ENCODE data around the gene ITM2B.
"Not testable (repeated sequence)": the region's sequence is repeated elsewhere in the genome, so short reads cannot be mapped to it uniquely, and the experiment has no call there.

Gene ITM2B

GRCh38 chr13:48210178-48210577 is 22.8 kb upstream of the ITM2B start:
- Histone ChIP-seq H3K27me3 (ENCODE audit: control insufficient read depth, insufficient read depth, low read length) (no peaks in the 10 kb centered on the region), H3K9me3 (ENCODE audit: control insufficient read depth, insufficient read depth, low read length) (no peaks in the 10 kb centered on the region), H3K4me3 (ENCODE audit: low read depth, low read length) (no peak overlapping the region), H3K9ac (ENCODE audit: low read depth, low read length) (no peak overlapping the region), H3K36me3 (ENCODE audit: control insufficient read depth, insufficient read depth, low read length) (no peaks in the 10 kb centered on the region), H3K4me1 (ENCODE audit: control insufficient read depth, insufficient read depth, low read length) (no peaks in the 10 kb centered on the region)

GRCh38 chr13:48214519-48215121 is 18.4 kb upstream of the ITM2B start:
- Histone ChIP-seq H3K36me3 (ENCODE audit: control insufficient read depth, insufficient read depth, low read length) (no peaks in the 10 kb centered on the region), H3K9ac (ENCODE audit: low read depth, low read length) (no peak overlapping the region), H3K9me3 (ENCODE audit: control insufficient read depth, insufficient read depth, low read length) (no peaks in the 10 kb centered on the region), H3K4me3 (ENCODE audit: low read depth, low read length) (no peak overlapping the region), H3K27me3 (ENCODE audit: control insufficient read depth, insufficient read depth, low read length) (no peaks in the 10 kb centered on the region), H3K4me1 (ENCODE audit: control insufficient read depth, insufficient read depth, low read length) (no peaks in the 10 kb centered on the region)

DNA sequence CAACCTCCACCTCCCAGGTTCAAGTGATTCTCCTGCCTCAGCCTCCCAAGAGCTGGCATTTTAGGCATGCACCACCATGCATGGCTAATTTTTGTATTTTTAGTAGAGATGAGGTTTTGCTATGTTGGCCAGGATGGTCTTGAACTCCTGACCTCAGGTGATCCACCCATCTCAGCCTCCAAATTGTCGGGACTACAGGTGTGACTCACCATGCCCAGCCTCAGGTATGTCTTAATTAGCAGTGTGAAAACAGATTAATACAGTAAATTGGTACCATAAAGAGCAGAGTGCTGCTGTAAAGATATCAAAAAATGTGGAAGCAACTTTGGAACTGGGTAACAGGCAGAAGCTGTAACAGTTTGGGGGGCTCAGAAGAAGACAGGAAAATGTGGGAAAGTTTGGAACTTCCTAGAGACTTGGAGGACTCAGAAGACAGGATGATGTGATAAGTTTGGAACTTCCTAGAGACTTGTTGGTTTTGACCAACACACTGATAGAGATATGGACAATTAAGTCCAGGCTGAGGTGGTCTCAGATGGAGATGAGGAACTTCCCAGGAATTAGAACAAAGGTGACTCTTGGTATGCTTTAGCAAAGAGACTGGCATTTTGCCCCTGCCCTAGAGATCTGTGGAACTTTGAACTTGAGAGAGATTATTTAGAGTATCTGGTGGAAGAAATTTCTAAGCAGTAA is 17.3 kb upstream of the ITM2B start:
- H3K9ac ChIP-seq (ENCODE audit: low read depth, low read length); H3K36me3 ChIP-seq (ENCODE audit: control insufficient read depth, insufficient read depth, low read length); H3K4me1 ChIP-seq (ENCODE audit: control insufficient read depth, insufficient read depth, low read length); H3K4me3 ChIP-seq (ENCODE audit: low read depth, low read length); H3K9me3 ChIP-seq (ENCODE audit: control insufficient read depth, insufficient read depth, low read length); H3K27me3 ChIP-seq (ENCODE audit: control insufficient read depth, insufficient read depth, low read length): not testable (repeated sequence)

DNA sequence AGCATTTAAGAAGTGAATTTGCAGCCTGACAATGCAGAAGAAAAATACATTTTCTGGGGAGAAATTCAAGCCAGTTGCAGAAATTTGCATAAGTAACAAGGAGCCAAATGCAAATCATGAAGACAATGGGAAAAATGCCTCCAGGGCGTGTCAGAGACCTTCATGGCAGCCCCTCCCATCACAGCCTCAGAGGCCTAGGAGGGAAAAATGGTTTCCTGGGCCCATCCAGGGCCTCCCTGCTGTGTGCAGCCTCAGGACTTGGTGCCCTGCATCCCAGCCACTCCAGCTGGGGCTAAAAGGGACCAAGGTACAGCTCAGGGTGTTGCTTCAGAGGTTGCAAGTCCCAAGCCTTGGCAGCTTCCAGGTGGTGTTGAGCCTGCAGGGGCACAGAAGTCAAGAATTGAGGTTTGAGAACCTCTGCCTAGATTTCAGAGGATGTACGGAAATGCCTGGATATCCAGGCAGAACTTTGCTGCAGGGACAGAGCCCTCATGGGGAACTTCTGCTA is 16.7 kb upstream of the ITM2B start:
- Histone ChIP-seq H3K9ac (ENCODE audit: low read depth, low read length) (no peak overlapping the region), H3K27me3 (ENCODE audit: control insufficient read depth, insufficient read depth, low read length) (no peaks in the 10 kb centered on the region), H3K9me3 (ENCODE audit: control insufficient read depth, insufficient read depth, low read length) (no peaks in the 10 kb centered on the region), H3K36me3 (ENCODE audit: control insufficient read depth, insufficient read depth, low read length) (no peaks in the 10 kb centered on the region), H3K4me3 (ENCODE audit: low read depth, low read length) (no peak overlapping the region), H3K4me1 (ENCODE audit: control insufficient read depth, insufficient read depth, low read length) (no peaks in the 10 kb centered on the region)

- no peak overlapping the region for H3K9ac ChIP-seq (ENCODE audit: low read depth, low read length)
- no peaks in the 10 kb centered on the region for H3K27me3 ChIP-seq (ENCODE audit: control insufficient read depth, insufficient read depth, low read length)
- H3K4me3 ChIP-seq (ENCODE audit: low read depth, low read length) = no peak overlapping the region
- H3K9me3 ChIP-seq (ENCODE audit: control insufficient read depth, insufficient read depth, low read length) = no peaks in the 10 kb centered on the region
- H3K4me1 ChIP-seq (ENCODE audit: control insufficient read depth, insufficient read depth, low read length) = no peaks in the 10 kb centered on the region
- H3K36me3 ChIP-seq (ENCODE audit: control insufficient read depth, insufficient read depth, low read length) = no peaks in the 10 kb centered on the region
These were observed 12.4 kb upstream of the ITM2B start for GRCh38 chr13:48220592-48220980.

DNA sequence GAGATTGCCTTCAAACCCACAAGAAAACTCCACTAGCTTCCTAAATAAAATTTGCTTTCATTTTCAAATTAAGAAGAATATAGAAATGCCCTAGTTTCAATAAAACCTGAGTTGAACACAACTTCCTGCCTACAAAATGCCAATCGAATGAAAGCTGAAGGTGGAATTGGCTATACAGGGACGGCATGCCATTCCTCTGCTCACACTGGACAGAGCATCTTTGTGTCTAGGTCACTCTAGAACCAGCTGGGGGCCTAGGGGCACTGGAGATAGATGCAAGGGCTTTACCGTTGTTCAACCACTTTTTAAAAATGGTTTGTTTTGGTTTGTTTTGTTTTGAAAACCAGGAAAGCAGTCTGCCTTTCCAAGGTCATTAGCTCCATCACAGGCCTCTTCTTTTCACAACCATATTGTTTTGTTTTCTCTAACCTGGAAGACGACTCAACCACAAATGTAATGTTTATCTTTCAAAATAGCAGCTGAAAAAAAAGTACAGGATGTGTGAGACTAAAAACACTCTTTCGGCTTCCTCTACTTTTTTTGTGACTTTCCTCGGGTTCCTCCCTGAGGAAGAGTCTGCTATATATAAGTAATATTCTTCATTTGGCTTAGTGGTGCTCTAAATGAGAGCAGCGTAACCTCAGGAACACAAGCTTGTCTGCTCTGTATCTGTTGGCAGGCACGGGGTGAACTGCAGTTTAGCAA is 11.9 kb upstream of the ITM2B start:
- no peaks in the 10 kb centered on the region for H3K36me3 ChIP-seq (ENCODE audit: control insufficient read depth, insufficient read depth, low read length)
- H3K4me3 ChIP-seq (ENCODE audit: low read depth, low read length) = no peak overlapping the region
- H3K4me1 ChIP-seq (ENCODE audit: control insufficient read depth, insufficient read depth, low read length) = no peaks in the 10 kb centered on the region
- no peak overlapping the region for H3K9ac ChIP-seq (ENCODE audit: low read depth, low read length)
- no peaks in the 10 kb centered on the region for H3K27me3 ChIP-seq (ENCODE audit: control insufficient read depth, insufficient read depth, low read length)
- no peaks in the 10 kb centered on the region for H3K9me3 ChIP-seq (ENCODE audit: control insufficient read depth, insufficient read depth, low read length)

DNA sequence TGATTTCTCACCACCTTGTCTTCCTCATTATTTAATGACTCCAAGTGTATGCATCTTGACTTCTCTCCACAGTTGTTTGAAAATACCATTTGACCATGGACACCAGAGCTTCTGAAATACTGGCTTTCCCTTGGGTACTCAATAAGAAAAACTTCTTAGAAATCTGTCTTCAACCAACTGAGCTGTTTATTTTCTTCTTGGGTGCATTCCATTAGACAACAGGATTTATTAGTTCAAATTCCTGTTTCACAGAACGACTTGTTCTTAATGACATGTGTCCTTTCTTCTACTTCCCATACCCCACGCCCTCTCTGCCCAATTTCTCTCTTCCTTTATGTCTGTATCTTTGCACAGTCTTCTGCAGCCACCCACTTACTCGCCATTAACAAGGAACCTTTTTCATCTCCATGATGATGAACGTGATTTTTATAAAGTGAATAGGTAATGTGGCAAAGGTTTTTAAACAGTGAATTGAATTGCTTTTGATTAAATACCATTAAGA is 11.3 kb upstream of the ITM2B start:
- Histone ChIP-seq H3K4me1 (ENCODE audit: control insufficient read depth, insufficient read depth, low read length) (no peaks in the 10 kb centered on the region), H3K27me3 (ENCODE audit: control insufficient read depth, insufficient read depth, low read length) (no peaks in the 10 kb centered on the region), H3K9ac (ENCODE audit: low read depth, low read length) (no peak overlapping the region), H3K36me3 (ENCODE audit: control insufficient read depth, insufficient read depth, low read length) (no peaks in the 10 kb centered on the region), H3K4me3 (ENCODE audit: low read depth, low read length) (no peak overlapping the region), H3K9me3 (ENCODE audit: control insufficient read depth, insufficient read depth, low read length) (no peaks in the 10 kb centered on the region)

GRCh38 chr13:48222358-48223301 is 10.4 kb upstream of the ITM2B start:
- H3K4me1 ChIP-seq (ENCODE audit: control insufficient read depth, insufficient read depth, low read length) = no peaks in the 10 kb centered on the region
- no peaks in the 10 kb centered on the region for H3K36me3 ChIP-seq (ENCODE audit: control insufficient read depth, insufficient read depth, low read length)
- H3K27me3 ChIP-seq (ENCODE audit: control insufficient read depth, insufficient read depth, low read length) = no peaks in the 10 kb centered on the region
- H3K4me3 ChIP-seq (ENCODE audit: low read depth, low read length) = no peak overlapping the region
- no peak overlapping the region for H3K9ac ChIP-seq (ENCODE audit: low read depth, low read length)
- H3K9me3 ChIP-seq (ENCODE audit: control insufficient read depth, insufficient read depth, low read length) = no peaks in the 10 kb centered on the region

DNA sequence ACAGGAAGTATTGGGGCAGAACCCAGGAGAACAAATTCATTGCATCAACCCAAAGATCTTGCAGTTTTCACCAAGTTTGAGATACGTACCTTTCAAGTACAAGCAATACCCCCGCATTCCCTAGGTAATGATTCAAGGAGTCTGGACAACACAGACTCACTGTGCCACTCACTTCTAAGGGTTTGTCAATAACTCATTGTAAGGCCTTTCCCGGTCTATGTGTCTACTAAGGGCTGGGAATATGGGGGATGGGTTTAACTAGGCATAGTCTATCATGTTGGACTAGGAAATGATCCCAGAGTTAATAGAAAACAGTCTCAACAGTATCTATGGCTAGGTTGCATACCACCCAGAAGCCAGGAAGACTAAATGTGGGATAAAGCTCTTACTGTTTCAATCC is 8.3 kb upstream of the ITM2B start:
- no peak overlapping the region for H3K9ac ChIP-seq (ENCODE audit: low read depth, low read length)
- H3K27me3 ChIP-seq (ENCODE audit: control insufficient read depth, insufficient read depth, low read length) = no peaks in the 10 kb centered on the region
- H3K4me1 ChIP-seq (ENCODE audit: control insufficient read depth, insufficient read depth, low read length) = no peaks in the 10 kb centered on the region
- H3K9me3 ChIP-seq (ENCODE audit: control insufficient read depth, insufficient read depth, low read length) = no peaks in the 10 kb centered on the region
- H3K4me3 ChIP-seq (ENCODE audit: low read depth, low read length) = no peak overlapping the region
- no peaks in the 10 kb centered on the region for H3K36me3 ChIP-seq (ENCODE audit: control insufficient read depth, insufficient read depth, low read length)

DNA sequence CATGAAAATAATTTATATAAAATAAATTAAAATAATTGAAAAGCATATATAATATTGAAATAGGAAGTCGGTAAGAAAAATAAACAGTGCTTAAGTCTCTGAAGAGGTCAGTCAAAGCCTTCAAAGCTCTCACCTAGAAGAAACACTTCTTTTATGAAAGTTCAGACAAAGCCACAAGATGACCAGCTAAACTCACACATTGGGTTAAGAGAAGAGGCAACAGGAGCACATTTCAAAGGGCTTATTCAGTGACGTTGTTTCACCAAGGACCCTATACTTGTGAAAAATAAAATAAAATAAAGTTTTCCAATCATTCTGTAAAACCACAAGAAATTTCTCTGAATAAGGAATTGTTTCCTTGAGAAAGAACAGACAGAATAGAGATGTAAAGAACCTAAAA is 2.5 kb upstream of the ITM2B start:
- H3K36me3 ChIP-seq (ENCODE audit: control insufficient read depth, insufficient read depth, low read length) = no peaks in the 10 kb centered on the region
- H3K9ac ChIP-seq (ENCODE audit: low read depth, low read length) = no peak overlapping the region
- no peaks in the 10 kb centered on the region for H3K27me3 ChIP-seq (ENCODE audit: control insufficient read depth, insufficient read depth, low read length)
- H3K4me3 ChIP-seq (ENCODE audit: low read depth, low read length) = no peak overlapping the region
- no peaks in the 10 kb centered on the region for H3K9me3 ChIP-seq (ENCODE audit: control insufficient read depth, insufficient read depth, low read length)
- H3K4me1 ChIP-seq (ENCODE audit: control insufficient read depth, insufficient read depth, low read length) = peaks cover 5% of the 10 kb centered on the region

DNA sequence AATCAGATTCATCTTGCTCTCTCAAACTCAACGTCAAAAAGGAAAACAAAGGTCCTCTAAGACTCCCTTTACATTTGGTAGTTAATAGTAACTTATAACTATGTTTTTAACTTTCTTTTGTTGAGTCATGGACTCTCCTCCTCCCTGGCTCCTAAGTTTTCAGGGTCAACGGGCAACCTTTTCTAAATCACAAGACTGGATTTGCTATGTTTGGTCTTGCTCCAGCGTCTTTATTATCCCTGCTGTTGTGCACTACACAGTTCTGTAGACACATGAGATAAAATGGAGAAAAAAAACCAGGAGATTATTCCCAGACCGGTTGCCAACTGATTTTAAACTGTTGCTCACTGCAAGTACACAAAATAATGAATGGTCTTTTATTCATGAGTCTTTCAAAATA is 1.9 kb upstream of the ITM2B start:
- Histone ChIP-seq H3K4me1 (ENCODE audit: control insufficient read depth, insufficient read depth, low read length) (peaks cover 5% of the 10 kb centered on the region), H3K9me3 (ENCODE audit: control insufficient read depth, insufficient read depth, low read length) (no peaks in the 10 kb centered on the region), H3K27me3 (ENCODE audit: control insufficient read depth, insufficient read depth, low read length) (no peaks in the 10 kb centered on the region), H3K36me3 (ENCODE audit: control insufficient read depth, insufficient read depth, low read length) (no peaks in the 10 kb centered on the region), H3K9ac (ENCODE audit: low read depth, low read length) (no peak overlapping the region), H3K4me3 (ENCODE audit: low read depth, low read length) (no peak overlapping the region)

Measured in iPS-15b (cell line).